AG04450 (cell line): ENCODE measurements around the gene MVD. TPM values are rescaled to one million over a fixed set of nuclear protein-coding genes. Genes with fewer than 3 reads are reported as not detected.

ENCODE experiments used
- CTCF ChIA-PET: fragments of 300-600, 350-600 bp; formaldehyde crosslinking; extraction: SDS; loops from one replicate; lab custom pipeline; 2022; ENCODE audit warnings: antibody characterized with exemption, inconsistent platforms; lab: Charles Lee
- POLR2A ChIA-PET: fragments of 350-600 bp; formaldehyde crosslinking; extraction: SDS; loops from one replicate; lab custom pipeline; 2021; ENCODE audit warnings: antibody characterized with exemption, inconsistent platforms; lab: Yijun Ruan, JAX
- DNase-seq: peaks from one replicate; pipeline ENCODE4 v3.0.0-alpha.2; 2011; ENCODE audit warnings: low read depth, low spot score
- H3K27ac ChIP-seq: one replicate; pipeline ENCODE4 v1.5.1; 2012; ENCODE audit warnings: low read depth, low read length, control low read depth
- H3K27me3 ChIP-seq: one replicate; pipeline ENCODE4 v1.6.0; 2012; ENCODE audit warnings: low read length; ENCODE audit not compliant: control insufficient read depth, insufficient read depth
- H3K4me3 ChIP-seq: 2 replicates; pipeline ENCODE4 v1.5.1; 2011; ENCODE audit warnings: mild to moderate bottlenecking, low read depth, low read length, control low read depth
- H3K9me3 ChIP-seq: 2 replicates; pipeline ENCODE4 v1.5.1; 2012; ENCODE audit warnings: low read length; ENCODE audit not compliant: control insufficient read depth, insufficient read depth
- polyA plus RNA-seq: library from polyadenylated mRNA; depleted of rRNA; stranded (reverse); fragments of >200 nt; gene quantifications from 2 replicates; pipeline ENCODE4 v1.2.3, GENCODE V29; 2011
- TF ChIP-seq, protein P1 (sequence below): IDR thresholded peaks from 2 replicates; pipeline ENCODE4 v1.5.1; 2011; ENCODE audit warnings: low read depth, low read length, control low read depth, inconsistent platforms

MVD gene
- polyA plus RNA-seq, 1 experiment, result 9.1 TPM

DNA sequence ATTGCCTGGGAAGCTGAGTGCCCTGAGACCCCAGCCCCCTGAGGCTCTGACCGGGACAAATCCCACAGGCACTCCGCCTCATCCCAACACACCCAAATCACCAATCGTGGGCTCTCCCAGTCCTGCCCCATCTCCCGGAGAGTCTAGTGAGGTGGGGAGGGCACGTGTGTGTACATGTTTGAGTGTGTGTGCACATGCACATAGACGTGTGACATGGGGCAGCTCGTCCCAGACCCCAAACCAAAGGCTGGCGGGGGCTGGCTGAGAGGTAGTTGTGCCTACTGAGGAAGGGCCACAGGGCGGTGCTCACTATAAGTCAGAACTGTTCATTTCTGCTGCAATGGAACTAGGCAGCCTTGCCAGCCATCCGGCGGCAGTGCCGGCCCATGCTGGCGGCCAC is 14.8 kb upstream of the MVD start:
- no peak for DNase-seq
- H3K9me3 ChIP-seq, result no peaks in the 10 kb centered on the region; the same call in 1 of the 2 replicates
- H3K27ac ChIP-seq, result no peak overlapping the region
- ChIA-PET CTCF (no interaction called here), POLR2A (no interaction called here)
- no peak overlapping the region for H3K4me3 ChIP-seq
- TF ChIP-seq, protein P1, sequence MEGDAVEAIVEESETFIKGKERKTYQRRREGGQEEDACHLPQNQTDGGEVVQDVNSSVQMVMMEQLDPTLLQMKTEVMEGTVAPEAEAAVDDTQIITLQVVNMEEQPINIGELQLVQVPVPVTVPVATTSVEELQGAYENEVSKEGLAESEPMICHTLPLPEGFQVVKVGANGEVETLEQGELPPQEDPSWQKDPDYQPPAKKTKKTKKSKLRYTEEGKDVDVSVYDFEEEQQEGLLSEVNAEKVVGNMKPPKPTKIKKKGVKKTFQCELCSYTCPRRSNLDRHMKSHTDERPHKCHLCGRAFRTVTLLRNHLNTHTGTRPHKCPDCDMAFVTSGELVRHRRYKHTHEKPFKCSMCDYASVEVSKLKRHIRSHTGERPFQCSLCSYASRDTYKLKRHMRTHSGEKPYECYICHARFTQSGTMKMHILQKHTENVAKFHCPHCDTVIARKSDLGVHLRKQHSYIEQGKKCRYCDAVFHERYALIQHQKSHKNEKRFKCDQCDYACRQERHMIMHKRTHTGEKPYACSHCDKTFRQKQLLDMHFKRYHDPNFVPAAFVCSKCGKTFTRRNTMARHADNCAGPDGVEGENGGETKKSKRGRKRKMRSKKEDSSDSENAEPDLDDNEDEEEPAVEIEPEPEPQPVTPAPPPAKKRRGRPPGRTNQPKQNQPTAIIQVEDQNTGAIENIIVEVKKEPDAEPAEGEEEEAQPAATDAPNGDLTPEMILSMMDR, result no peak
- H3K27me3 ChIP-seq, result peaks cover 6% of the 10 kb centered on the region

DNA sequence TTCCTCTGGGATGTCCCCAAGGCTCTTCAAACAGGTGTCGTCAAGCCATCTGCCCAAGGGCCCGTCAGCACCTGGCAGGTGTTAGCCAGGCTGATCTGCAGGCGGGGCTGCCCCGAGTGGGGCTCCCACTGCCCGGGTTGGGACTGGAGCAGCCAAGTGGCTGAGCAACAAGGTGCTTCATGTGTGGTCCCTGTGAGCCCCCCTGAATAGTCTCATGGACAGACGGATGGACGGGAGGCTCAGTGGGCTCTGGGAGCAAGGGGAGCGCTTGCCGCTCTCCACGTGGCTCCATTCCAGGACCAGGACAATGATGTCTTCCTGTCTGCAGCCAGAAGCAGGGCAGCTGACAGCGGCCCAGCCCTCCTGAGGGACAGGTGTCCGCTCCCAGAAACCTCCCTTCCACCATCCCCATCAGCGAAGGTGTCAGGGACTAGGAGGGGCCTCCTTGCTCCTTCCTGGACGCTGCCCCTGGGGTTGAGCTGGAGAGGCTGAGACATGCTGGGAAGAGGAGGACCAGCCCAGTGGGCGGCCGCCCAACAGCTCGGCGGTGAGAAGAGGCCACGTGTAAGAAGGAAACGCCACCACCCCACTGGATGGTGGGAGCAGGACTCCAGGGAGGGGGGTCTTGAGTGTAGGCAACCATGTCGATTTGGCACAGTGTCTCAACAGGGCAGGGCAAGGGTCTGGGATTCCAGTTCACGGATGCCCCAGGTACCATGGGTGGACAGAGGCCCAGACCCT is 13.8 kb upstream of the MVD start:
- DNase-seq, result no peak
- TF ChIP-seq, protein P1, result no peak
- H3K27me3 ChIP-seq, result peaks cover 4% of the 10 kb centered on the region
- H3K27ac ChIP-seq, result no peak overlapping the region
- ChIA-PET CTCF (no interaction called here), POLR2A (no interaction called here)
- no peaks in the 10 kb centered on the region; the same call in 1 of the 2 replicates for H3K9me3 ChIP-seq
- no peak overlapping the region for H3K4me3 ChIP-seq

DNA sequence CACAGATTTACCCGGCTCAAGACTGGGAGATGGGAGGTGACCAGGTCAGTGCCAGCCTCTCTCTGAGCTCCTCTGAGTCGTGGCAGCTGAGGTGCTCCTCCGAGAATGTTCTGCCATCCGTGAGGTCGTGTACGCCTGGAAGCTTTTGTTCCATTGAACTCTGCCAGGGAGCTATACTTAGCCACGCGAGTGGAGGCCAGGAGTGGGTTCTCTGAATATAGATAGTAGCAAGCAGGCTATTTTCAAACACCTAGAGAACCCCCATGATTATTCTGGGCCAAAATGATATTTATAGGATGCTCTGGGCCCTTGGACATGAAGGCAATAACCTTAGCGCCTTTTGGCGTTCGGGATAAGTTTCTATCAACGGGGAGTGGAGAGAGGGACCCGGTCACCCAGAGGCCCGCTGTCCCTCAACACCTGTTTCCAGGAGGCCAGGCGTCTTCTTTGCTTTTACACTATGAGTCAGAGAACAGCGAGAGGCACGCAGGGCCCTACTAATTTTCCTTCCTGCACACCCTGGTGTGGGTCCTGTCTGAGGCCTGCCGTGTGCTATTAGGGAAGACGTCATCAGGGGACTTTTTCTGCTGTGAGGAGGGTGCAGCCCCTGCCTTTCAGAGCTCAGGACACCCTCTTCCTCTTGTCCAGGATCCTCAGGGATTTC is 11.0 kb upstream of the MVD start:
- no peak overlapping the region for H3K4me3 ChIP-seq
- H3K9me3 ChIP-seq, result no peaks in the 10 kb centered on the region; the same call in 1 of the 2 replicates
- TF ChIP-seq, protein P1, result no peak
- H3K27me3 ChIP-seq, result peaks cover 4% of the 10 kb centered on the region
- ChIA-PET CTCF (interaction anchor here (0.9 to 1.5 kb wide), 2 partner anchors 9 to 11 kb away, joined by 3 read pairs; no protein-coding TSS in a partner anchor), POLR2A (no interaction called here)
- H3K27ac ChIP-seq, result no peak overlapping the region
- DNase-seq, result no peak

DNA sequence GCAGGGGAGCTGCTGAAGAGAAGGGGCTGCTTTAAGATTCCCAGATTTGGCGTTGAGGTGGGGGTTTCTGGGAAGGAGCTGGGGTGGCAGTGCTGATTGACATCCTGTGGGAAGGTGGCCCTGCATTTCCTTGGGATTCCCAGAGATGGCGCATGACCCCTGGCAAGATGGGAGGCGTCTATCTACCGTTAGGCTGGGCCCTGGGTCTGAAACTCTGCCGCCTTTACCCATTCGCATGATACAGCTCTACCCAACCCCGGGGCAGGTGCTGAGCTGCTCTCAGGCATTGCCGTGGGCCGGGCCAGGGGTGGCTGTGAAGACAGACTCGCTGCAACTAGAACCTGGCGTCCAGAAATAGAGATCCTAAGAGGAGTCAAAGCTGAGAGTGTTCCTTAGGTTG is 9.9 kb upstream of the MVD start:
- no peak overlapping the region for H3K27ac ChIP-seq
- H3K27me3 ChIP-seq, result no peaks in the 10 kb centered on the region
- CTCF ChIA-PET, result no interaction called here
- no peak overlapping the region for H3K4me3 ChIP-seq
- TF ChIP-seq, protein P1, result peak; percentile 27; the same call in 1 of the 2 replicates
- DNase-seq, result no peak
- POLR2A ChIA-PET, result interaction anchor here (0.6 kb wide), 1 partner anchor 1008 kb away, joined by 4 read pairs; no protein-coding TSS in a partner anchor
- no peaks in the 10 kb centered on the region; the same call in 1 of the 2 replicates for H3K9me3 ChIP-seq

DNA sequence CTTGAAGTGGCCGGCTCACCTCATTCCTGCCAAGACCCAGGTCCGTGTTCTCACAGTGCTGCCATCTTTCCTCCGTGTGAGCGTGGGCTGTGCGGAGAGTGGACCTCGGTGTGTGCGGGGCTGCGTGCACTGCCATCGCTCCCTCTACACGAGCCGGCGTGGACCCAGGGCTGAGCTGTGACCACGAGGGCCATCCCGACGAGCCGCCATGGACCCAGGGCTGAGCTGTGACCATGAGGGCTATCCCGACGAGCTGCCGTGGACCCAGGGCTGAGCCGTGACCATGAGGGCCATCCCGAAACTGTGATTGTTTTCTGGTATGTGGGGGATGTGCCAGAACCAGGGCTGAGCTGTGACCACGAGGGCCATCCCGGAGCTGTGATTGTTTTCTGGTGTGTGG is 8.9 kb upstream of the MVD start:
- TF ChIP-seq, protein P1, result no peak
- CTCF ChIA-PET, result interaction anchor here (0.6 kb wide), 1 partner anchor 8 kb away, joined by 3 read pairs; no protein-coding TSS in a partner anchor
- H3K9me3 ChIP-seq, result no peaks in the 10 kb centered on the region; the same call in 1 of the 2 replicates
- DNase-seq, result no peak
- H3K27ac ChIP-seq, result no peak overlapping the region
- POLR2A ChIA-PET, result no interaction called here
- no peaks in the 10 kb centered on the region for H3K27me3 ChIP-seq
- no peak overlapping the region for H3K4me3 ChIP-seq
